C4-2B (cell line): ENCODE measurements around the gene JARID2.
"Not testable (repeated sequence)": the region's sequence is repeated elsewhere in the genome, so short reads cannot be mapped to it uniquely, and the experiment has no call there.

Experiments used
- H3K27ac ChIP-seq: fragments of 450-650 bp; 2 replicates; pipeline ENCODE4 v1.5.1; 2017
- CTCF ChIP-seq: fragments of 450-650 bp; conservative IDR thresholded peaks from 2 replicates; pipeline ENCODE4 v1.5.1; 2017; ENCODE audit warnings: mild to moderate bottlenecking
- ZFX ChIP-seq: fragments of 450-650 bp; IDR thresholded peaks from 2 replicates; pipeline ENCODE4 v1.6.1; 2017

Gene JARID2

DNA sequence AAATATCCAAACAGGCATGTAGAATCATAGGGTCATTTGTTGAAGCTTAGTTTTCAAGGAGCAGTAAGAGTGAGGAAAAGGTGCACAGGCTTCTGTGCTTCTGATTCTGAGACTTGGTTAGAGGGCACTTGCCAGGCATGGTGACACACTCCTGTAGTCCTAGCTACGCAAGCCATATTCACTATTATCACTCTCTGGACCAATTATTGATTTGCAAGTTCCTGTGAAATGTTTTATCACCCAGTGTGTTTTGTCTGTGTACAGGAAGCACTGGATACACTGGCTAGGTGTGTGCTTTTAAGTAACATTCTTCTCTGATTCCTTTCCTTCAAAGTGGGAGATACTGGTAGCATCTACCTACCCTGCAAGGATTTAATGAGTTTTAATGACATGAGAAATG, 76.3 kb downstream of the JARID2 start:
- no peak overlapping the region for H3K27ac ChIP-seq
- TF ChIP-seq ZFX: no peak
- TF ChIP-seq CTCF: no peak

- H3K27ac ChIP-seq: no peak overlapping the region
- TF ChIP-seq CTCF (no peak), ZFX (no peak)
These were observed 77.1 kb downstream of the JARID2 start for GRCh38 chr6:15322781-15323536.

GRCh38 chr6:15323611-15324010, 77.7 kb downstream of the JARID2 start:
- not testable (repeated sequence) for H3K27ac ChIP-seq

GRCh38 chr6:15324427-15324985, 78.6 kb downstream of the JARID2 start:
- no peak for TF ChIP-seq CTCF
- TF ChIP-seq ZFX: no peak
- H3K27ac ChIP-seq: no peak overlapping the region

GRCh38 chr6:15325540-15325955, 79.7 kb downstream of the JARID2 start:
- no peak overlapping the region for H3K27ac ChIP-seq
- TF ChIP-seq CTCF (no peak), ZFX (no peak)

- TF ChIP-seq ZFX (no peak), CTCF (no peak)
- no peak overlapping the region for H3K27ac ChIP-seq
These were observed 80.3 kb downstream of the JARID2 start for GRCh38 chr6:15326067-15326614.

- no peak overlapping the region for H3K27ac ChIP-seq
- TF ChIP-seq ZFX (no peak), CTCF (peak; percentile 33)
These were observed 81.4 kb downstream of the JARID2 start for GRCh38 chr6:15327271-15327670.
